ENCODE measurements around the gene BNC2. TPM values are rescaled to one million over a fixed set of nuclear protein-coding genes. Genes with fewer than 3 reads are reported as not detected.

Gene BNC2
- total RNA-seq, 6 experiments from 2014 or later = 0.22 to 0.80 (median 0.36) TPM

DNA sequence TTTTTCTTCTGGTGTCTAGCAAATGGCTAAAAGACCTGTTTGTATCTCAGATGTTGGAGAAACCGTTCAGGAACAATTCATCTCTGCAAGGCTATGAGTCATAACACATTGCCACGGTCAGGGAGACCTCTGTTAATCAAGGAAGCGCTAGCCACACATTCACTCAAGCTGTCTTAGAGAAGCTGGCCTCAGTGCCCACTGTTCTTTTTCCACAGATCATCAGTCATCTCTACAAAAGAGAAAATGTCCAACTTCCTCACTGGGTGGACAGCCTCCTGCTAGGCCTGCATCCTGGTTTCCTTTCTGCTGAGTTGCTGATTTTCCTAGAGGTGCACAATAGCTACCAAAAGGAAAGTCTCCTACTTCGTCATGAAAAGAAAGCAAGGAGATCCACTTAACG, 360.5 kb downstream of the BNC2 start:
- no peaks in the 10 kb centered on the region for H3K4me1 ChIP-seq
- intact Hi-C loops (cut with DNase I) = no loop called here
- TF ChIP-seq, protein P1, sequence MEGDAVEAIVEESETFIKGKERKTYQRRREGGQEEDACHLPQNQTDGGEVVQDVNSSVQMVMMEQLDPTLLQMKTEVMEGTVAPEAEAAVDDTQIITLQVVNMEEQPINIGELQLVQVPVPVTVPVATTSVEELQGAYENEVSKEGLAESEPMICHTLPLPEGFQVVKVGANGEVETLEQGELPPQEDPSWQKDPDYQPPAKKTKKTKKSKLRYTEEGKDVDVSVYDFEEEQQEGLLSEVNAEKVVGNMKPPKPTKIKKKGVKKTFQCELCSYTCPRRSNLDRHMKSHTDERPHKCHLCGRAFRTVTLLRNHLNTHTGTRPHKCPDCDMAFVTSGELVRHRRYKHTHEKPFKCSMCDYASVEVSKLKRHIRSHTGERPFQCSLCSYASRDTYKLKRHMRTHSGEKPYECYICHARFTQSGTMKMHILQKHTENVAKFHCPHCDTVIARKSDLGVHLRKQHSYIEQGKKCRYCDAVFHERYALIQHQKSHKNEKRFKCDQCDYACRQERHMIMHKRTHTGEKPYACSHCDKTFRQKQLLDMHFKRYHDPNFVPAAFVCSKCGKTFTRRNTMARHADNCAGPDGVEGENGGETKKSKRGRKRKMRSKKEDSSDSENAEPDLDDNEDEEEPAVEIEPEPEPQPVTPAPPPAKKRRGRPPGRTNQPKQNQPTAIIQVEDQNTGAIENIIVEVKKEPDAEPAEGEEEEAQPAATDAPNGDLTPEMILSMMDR (IDR thresholded peaks at IDR 0.05) = no peak
- no peak for TF ChIP-seq POLR2A (IDR thresholded peaks at IDR 0.05)
- no peaks in the 10 kb centered on the region for H3K27me3 ChIP-seq
- DNase-seq (no peak), ATAC-seq (no peak)
- no peaks in the 10 kb centered on the region for H3K9me3 ChIP-seq
- WGBS (ENCODE audit: insufficient coverage, low coverage, low lambda C conversion rate, missing lambda C conversion rate) = 71% methylated on average over 5 of the region's 5 CpGs
- H3K4me3 ChIP-seq = no peak overlapping the region
- H3K36me3 ChIP-seq = no peaks in the 10 kb centered on the region
- H3K27ac ChIP-seq = no peak overlapping the region

DNA sequence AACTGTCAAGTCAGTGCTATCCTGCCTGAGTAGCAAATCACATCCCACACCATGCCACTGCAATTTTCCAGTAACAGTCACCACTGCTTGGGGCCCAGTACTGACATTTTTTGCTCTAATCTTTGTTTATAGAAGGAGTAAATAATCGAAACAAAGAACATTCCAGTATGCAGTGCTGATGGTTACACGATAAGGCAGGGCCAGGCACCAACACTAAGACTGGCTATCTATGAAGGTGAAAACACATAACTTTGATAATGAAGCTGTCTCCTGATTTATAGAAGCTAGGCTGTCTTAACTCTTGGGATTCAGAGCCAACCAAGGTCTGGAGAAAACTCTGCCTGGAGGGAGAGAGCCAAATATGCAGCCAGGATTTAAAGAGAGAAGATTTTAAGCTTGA, 365.3 kb downstream of the BNC2 start:
- Histone ChIP-seq H3K27ac (no peak overlapping the region), H3K27me3 (no peaks in the 10 kb centered on the region), H3K4me1 (no peaks in the 10 kb centered on the region), H3K36me3 (no peaks in the 10 kb centered on the region), H3K9me3 (no peaks in the 10 kb centered on the region), H3K4me3 (no peak overlapping the region)
- no peak for TF ChIP-seq POLR2A (IDR thresholded peaks at IDR 0.05)
- TF ChIP-seq, protein P1 (IDR thresholded peaks at IDR 0.05) = no peak
- no peak for DNase-seq
- ATAC-seq = no peak
- WGBS (ENCODE audit: insufficient coverage, low coverage, low lambda C conversion rate, missing lambda C conversion rate) = 28% methylated on average over 2 of the region's 2 CpGs
- intact Hi-C loops (cut with DNase I) = no loop called here

DNA sequence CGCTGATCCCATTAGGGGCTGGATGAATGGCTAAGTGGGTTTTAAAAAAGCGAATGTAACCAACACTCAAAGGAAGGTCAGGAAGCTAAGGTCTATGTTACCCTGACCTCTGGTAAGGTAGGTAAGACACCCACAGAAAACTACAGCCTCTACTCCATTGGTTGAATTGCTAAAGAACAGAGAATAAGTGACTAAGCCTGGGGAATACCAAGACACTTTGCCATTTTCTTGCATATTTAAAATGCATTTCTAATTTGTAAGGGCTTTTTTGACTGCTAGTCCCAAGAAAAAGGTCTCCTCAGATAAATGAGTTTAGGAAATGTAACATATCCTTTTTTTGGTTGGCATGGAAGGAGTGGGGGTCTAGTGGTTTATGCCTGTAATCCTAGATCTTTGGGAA, 368.7 kb downstream of the BNC2 start:
- 85% methylated on average over 2 of the region's 2 CpGs for whole genome bisulfite sequencing (ENCODE audit: insufficient coverage, low coverage, low lambda C conversion rate, missing lambda C conversion rate)
- TF ChIP-seq, protein P1 (IDR thresholded peaks at IDR 0.05) = no peak
- TF ChIP-seq POLR2A (IDR thresholded peaks at IDR 0.05) = no peak
- H3K27ac ChIP-seq = no peak overlapping the region
- H3K27me3 ChIP-seq = no peaks in the 10 kb centered on the region
- DNase-seq (no peak), ATAC-seq (no peak)
- H3K4me1 ChIP-seq = no peaks in the 10 kb centered on the region
- H3K4me3 ChIP-seq = no peak overlapping the region
- H3K36me3 ChIP-seq = no peaks in the 10 kb centered on the region
- intact Hi-C loops (cut with DNase I) = no loop called here
- H3K9me3 ChIP-seq = no peaks in the 10 kb centered on the region

DNA sequence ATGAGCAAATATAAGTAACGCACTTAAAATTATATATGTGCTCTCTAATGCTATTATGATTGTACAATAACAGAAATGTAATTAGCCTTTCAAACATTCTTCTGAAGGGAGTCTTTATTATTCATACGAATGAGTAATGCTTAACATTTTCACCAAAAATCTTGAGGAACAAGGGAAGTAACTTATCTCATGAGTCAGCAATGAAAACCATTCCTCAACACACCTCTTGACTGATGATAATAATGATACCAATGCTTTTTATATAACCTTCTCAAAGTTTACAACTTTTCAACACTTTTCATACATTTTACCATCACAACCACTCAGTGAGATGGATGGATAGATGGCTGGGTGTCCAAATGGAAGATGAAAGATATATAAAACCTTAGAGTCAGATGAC, 369.3 kb downstream of the BNC2 start:
- intact Hi-C loops (cut with DNase I) = no loop called here
- no peak for TF ChIP-seq POLR2A (IDR thresholded peaks at IDR 0.05)
- TF ChIP-seq, protein P1 (IDR thresholded peaks at IDR 0.05) = no peak
- no peaks in the 10 kb centered on the region for H3K27me3 ChIP-seq
- DNase-seq = no peak
- H3K27ac ChIP-seq = no peak overlapping the region
- no peaks in the 10 kb centered on the region for H3K4me1 ChIP-seq
- no peak overlapping the region for H3K4me3 ChIP-seq
- H3K36me3 ChIP-seq = no peaks in the 10 kb centered on the region
- no peaks in the 10 kb centered on the region for H3K9me3 ChIP-seq
- ATAC-seq = no peak
- WGBS (ENCODE audit: insufficient coverage, low coverage, low lambda C conversion rate, missing lambda C conversion rate) = 77% methylated on average over 2 of the region's 2 CpGs

DNA sequence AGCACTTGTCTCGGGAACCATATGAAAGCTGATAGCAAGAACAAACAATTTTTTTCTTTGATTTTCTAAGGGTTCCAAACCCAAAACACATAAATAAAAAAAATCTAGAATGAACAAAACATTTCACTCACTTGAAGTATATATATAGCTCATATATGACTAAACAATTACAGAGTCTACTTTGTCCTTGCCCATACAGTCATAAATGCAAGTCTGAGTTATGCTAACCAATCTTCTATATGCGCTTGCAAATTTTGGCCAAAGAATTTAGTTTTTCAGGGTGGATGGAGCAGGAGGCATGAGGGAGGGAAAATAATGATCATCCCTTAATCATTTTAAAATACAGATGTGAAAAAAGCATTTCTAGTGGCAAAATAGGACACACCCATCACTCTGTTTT, 370.1 kb downstream of the BNC2 start:
- H3K4me3 ChIP-seq = no peak overlapping the region
- WGBS (ENCODE audit: insufficient coverage, low coverage, low lambda C conversion rate, missing lambda C conversion rate) = 88% methylated on average over 2 of the region's 2 CpGs
- DNase-seq (no peak), ATAC-seq (no peak)
- TF ChIP-seq, protein P1 (IDR thresholded peaks at IDR 0.05) = no peak
- no peak for TF ChIP-seq POLR2A (IDR thresholded peaks at IDR 0.05)
- no peaks in the 10 kb centered on the region for H3K36me3 ChIP-seq
- intact Hi-C loops (cut with DNase I) = no loop called here
- no peaks in the 10 kb centered on the region for H3K27me3 ChIP-seq
- no peak overlapping the region for H3K27ac ChIP-seq
- H3K4me1 ChIP-seq = no peaks in the 10 kb centered on the region
- no peaks in the 10 kb centered on the region for H3K9me3 ChIP-seq

All from right lobe of liver (tissue), 6 donors.